H1 (cell line): ENCODE data around the gene RNF215.

ENCODE experiments used
- BRCA1 ChIP-seq: IDR thresholded peaks from 2 replicates; pipeline ENCODE4 v1.6.1; 2012; ENCODE audit warnings: low read depth, low read length, improper control_type of control experiment
- CEBPB ChIP-seq: IDR thresholded peaks from 2 replicates; pipeline ENCODE4 v1.6.1; 2012; ENCODE audit warnings: low read depth, low read length
- CTCF ChIP-seq, 3 experiments: IDR thresholded peaks; 1 replicate in 2 of 3; 2 replicates in 1 of 3; pipeline versions ENCODE4 v1.5.1 to v1.6.1; 2011; ENCODE audit warnings: low read length in 3 of 3, mild to moderate bottlenecking in 3 of 3, inconsistent platforms in 2 of 3, low read depth in 1 of 3, moderate library complexity in 1 of 3; ENCODE audit not compliant: insufficient read depth in 1 of 3; ENCODE audit errors: control extremely low read depth in 1 of 3
- EP300 ChIP-seq, 2 experiments: IDR thresholded peaks; 1 replicate in 1 of 2; 2 replicates in 1 of 2; pipeline ENCODE4 v1.6.1; 2011 to 2012; ENCODE audit warnings: low read depth in 2 of 2, low read length in 2 of 2, mild to moderate bottlenecking in 2 of 2, borderline replicate concordance in 1 of 2, inconsistent platforms in 1 of 2, moderate library complexity in 1 of 2
- POLR2A ChIP-seq, 2 experiments: IDR thresholded peaks; 1 replicate in 1 of 2; 2 replicates in 1 of 2; pipeline ENCODE4 v1.6.1; 2011; ENCODE audit warnings: low read depth in 2 of 2, low read length in 2 of 2, mild to moderate bottlenecking in 2 of 2; ENCODE audit errors: control extremely low read depth in 1 of 2
- RAD21 ChIP-seq, 2 experiments: IDR thresholded peaks in 1 of 2; conservative IDR thresholded peaks in 1 of 2; 2 replicates each; pipeline ENCODE4 v1.6.1; 2011; ENCODE audit warnings: low read depth in 2 of 2, low read length in 2 of 2, improper control_type of control experiment in 1 of 2, inconsistent platforms in 1 of 2, mild to moderate bottlenecking in 1 of 2, moderate library complexity in 1 of 2
- SRF ChIP-seq: IDR thresholded peaks from 2 replicates; pipeline ENCODE4 v1.6.1; 2011; ENCODE audit warnings: mild to moderate bottlenecking, low read depth, low read length, moderate library complexity

DNA sequence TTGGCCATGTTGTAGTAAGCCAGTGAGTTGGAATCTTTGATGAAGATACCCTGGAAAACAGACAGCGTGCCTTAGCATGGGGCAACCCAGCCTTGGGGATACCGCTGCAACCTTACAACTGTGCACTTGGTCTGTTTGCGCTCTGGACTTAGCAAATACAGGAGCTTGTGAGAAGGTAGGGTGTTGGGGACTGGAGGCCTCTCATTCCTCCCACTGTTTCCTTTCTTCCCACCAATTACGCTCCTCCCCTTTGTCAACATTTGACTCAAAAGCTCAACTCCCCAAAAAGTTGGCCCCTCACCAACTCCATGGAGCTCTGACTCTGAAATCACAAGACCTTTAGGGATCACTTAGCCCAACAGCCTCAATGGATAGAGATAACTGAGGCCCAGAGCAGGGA, 52.6 kb downstream of the RNF215 start:
- TF ChIP-seq POLR2A (IDR thresholded peaks at IDR 0.05; ENCODE audit: control extremely low read depth in 1 of 2, low read depth in 2 of 2, low read length in 2 of 2) (no peak), RAD21 (IDR thresholded peaks at IDR 0.05 in 1 of 2, conservative IDR thresholded peaks at IDR 0.05 in 1 of 2; ENCODE audit: low read depth in 2 of 2, low read length in 2 of 2) (no peak), CTCF (IDR thresholded peaks at IDR 0.05; ENCODE audit: control extremely low read depth in 1 of 3, insufficient read depth in 1 of 3, low read depth in 1 of 3, low read length in 3 of 3) (no peak), SRF (no peak), BRCA1 (no peak), EP300 (IDR thresholded peaks at IDR 0.05; ENCODE audit: borderline replicate concordance in 1 of 2, low read depth in 2 of 2, low read length in 2 of 2) (no peak), CEBPB (no peak)
